Immature natural killer cell (primary cell): ENCODE measurements around the gene SCUBE3. TPM values are rescaled to one million over a fixed set of nuclear protein-coding genes. Genes with fewer than 3 reads are reported as not detected.

Experiments
- DNase-seq, 3 donors: peaks; one replicate each; pipeline ENCODE4 v3.0.0; 2022; ENCODE audit warnings: mixed read lengths in 1 of 3
- H3K27ac Mint-ChIP-seq, 6 donors: one replicate each; pipeline ENCODE4 v1.8.0; 2020; ENCODE audit warnings: mixed read lengths in 6 of 6, mild to moderate bottlenecking in 5 of 6, inconsistent platforms in 4 of 6, moderate library complexity in 3 of 6
- H3K27me3 Mint-ChIP-seq, 3 donors: one replicate each; pipeline ENCODE4 v1.8.0; 2020 to 2021; ENCODE audit warnings: low read depth in 3 of 3, mild to moderate bottlenecking in 3 of 3, mixed read lengths in 3 of 3, moderate library complexity in 3 of 3, inconsistent platforms in 1 of 3
- H3K36me3 Mint-ChIP-seq, 3 donors: one replicate each; pipeline ENCODE4 v1.8.0; 2020; ENCODE audit warnings: mixed read lengths in 3 of 3, inconsistent platforms in 2 of 3, mild to moderate bottlenecking in 2 of 3
- H3K4me1 Mint-ChIP-seq, 2 donors: one replicate each; pipeline ENCODE4 v1.8.0; 2020; ENCODE audit warnings: inconsistent platforms in 2 of 2, mild to moderate bottlenecking in 2 of 2, mixed read lengths in 2 of 2, moderate library complexity in 1 of 2
- H3K4me3 Mint-ChIP-seq, 5 donors: one replicate each; pipeline ENCODE4 v1.8.0; 2020; ENCODE audit warnings: mild to moderate bottlenecking in 5 of 5, mixed read lengths in 5 of 5, inconsistent platforms in 3 of 5, moderate library complexity in 3 of 5
- H3K9me3 Mint-ChIP-seq, 6 donors: one replicate each; pipeline ENCODE4 v1.8.0; 2020; ENCODE audit warnings: mild to moderate bottlenecking in 6 of 6, mixed read lengths in 6 of 6, inconsistent platforms in 4 of 6, moderate library complexity in 3 of 6
- polyA plus RNA-seq, 3 donors: library from polyadenylated mRNA; unstranded; fragments of 300-500 nt; fragmentation: Illumina TruSeq; gene quantifications; one replicate each; pipeline ENCODE4 v1.2.3, GENCODE V29; 2021

SCUBE3 gene
- polyA plus RNA-seq, 3 donors from 2014 or later = 0.02 to 0.29 TPM; not detected in 1

DNA sequence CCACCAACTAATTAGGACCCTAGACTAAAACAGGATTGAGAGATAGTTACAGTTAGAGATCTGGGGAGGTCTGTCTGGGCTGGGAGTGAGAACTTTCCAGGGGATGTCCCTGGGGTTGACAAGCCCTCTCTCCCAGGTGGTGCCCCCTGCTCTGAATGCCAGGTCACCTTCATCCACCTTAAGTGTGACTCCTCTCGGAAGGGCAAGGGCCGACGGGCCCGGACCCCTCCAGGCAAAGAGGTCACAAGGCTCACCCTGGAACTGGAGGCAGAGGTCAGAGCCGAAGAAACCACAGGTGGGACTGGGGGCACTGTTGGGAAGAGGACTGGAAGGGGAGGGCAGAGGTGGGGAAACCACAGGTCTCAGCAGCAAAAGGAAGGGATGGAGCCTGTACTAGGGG is 28.7 kb downstream of the SCUBE3 start:
- no peak for DNase-seq
- Mint-ChIP-seq H3K27me3 (peaks cover 0 to 4% (median 2%) of the 10 kb centered on the region in 3 donors), H3K4me3 (no peak overlapping the region), H3K4me1 (peaks cover 2 to 5% of the 10 kb centered on the region in 2 donors), H3K9me3 (no peaks in the 10 kb centered on the region), H3K36me3 (peaks cover 0 to 11% (median 3%) of the 10 kb centered on the region in 3 donors), H3K27ac (no peak overlapping the region)

DNA sequence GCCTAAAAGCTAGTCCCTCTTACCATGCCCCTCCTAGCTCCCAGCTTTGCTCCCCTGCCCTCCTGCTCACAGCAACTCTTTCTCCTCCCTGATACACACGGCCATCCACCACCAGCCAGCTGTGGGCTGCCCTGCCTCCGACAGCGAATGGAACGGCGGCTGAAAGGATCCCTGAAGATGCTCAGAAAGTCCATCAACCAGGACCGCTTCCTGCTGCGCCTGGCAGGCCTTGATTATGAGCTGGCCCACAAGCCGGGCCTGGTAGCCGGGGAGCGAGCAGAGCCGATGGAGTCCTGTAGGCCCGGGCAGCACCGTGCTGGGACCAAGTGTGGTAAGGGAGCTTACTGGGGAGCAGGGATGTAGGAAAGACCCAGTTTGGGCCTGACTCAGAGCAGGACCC is 29.1 kb downstream of the SCUBE3 start:
- H3K27ac Mint-ChIP-seq = no peak overlapping the region
- H3K36me3 Mint-ChIP-seq = peaks cover 0 to 11% (median 3%) of the 10 kb centered on the region in 3 donors
- no peaks in the 10 kb centered on the region for H3K9me3 Mint-ChIP-seq
- DNase-seq = no peak
- H3K4me3 Mint-ChIP-seq = no peak overlapping the region
- peaks cover 2 to 5% of the 10 kb centered on the region in 2 donors for H3K4me1 Mint-ChIP-seq
- peaks cover 0 to 4% (median 2%) of the 10 kb centered on the region in 3 donors for H3K27me3 Mint-ChIP-seq

DNA sequence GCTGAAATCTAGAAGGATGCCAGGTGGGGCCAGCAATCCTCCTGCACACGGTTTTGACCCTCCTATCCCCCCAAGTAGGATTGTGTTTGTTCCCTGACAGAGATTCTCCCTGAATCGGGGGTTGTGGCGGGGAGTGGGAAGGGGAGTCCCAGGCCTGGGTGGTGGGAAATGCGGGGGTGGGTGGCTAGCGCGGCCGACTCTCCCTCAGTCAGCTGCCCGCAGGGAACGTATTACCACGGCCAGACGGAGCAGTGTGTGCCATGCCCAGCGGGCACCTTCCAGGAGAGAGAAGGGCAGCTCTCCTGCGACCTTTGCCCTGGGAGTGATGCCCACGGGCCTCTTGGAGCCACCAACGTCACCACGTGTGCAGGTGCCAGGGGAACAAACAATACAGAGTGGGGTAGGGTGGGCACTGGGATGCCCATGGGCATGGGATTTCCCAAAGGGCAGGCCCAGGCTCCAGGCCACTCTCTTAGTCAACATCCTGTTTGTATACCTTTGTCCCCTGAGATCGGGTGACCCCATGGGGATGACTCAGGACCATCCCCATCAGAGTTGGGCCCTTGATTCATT is 29.7 kb downstream of the SCUBE3 start:
- Mint-ChIP-seq H3K4me3 (no peak overlapping the region), H3K36me3 (peaks cover 0 to 11% (median 3%) of the 10 kb centered on the region in 3 donors), H3K27ac (no peak overlapping the region), H3K4me1 (peaks cover 2 to 5% of the 10 kb centered on the region in 2 donors), H3K9me3 (no peaks in the 10 kb centered on the region), H3K27me3 (peaks cover 0 to 4% (median 2%) of the 10 kb centered on the region in 3 donors)
- no peak for DNase-seq

DNA sequence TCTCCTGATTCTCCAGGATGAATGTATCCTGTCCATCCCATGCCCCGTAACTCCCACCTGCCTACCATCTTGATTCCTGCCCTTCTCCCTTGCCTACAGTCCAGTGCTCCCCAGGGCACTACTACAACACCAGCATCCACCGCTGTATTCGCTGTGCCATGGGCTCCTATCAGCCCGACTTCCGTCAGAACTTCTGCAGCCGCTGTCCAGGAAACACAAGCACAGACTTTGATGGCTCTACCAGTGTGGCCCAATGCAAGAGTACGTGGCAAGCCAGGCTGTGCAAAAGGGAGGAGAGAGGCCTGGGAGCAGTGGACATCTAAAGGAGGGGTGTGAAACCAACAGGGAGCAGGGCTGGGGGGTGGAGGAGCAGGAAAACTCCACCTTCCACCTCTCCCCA is 30.8 kb downstream of the SCUBE3 start:
- H3K36me3 Mint-ChIP-seq = peaks cover 0 to 11% (median 4%) of the 10 kb centered on the region in 3 donors
- no peaks in the 10 kb centered on the region for H3K9me3 Mint-ChIP-seq
- DNase-seq = no peak
- H3K27me3 Mint-ChIP-seq = peaks cover 0 to 4% (median 2%) of the 10 kb centered on the region in 3 donors
- H3K4me3 Mint-ChIP-seq = no peak overlapping the region
- H3K27ac Mint-ChIP-seq = no peak overlapping the region
- peaks cover 2 to 6% of the 10 kb centered on the region in 2 donors for H3K4me1 Mint-ChIP-seq

DNA sequence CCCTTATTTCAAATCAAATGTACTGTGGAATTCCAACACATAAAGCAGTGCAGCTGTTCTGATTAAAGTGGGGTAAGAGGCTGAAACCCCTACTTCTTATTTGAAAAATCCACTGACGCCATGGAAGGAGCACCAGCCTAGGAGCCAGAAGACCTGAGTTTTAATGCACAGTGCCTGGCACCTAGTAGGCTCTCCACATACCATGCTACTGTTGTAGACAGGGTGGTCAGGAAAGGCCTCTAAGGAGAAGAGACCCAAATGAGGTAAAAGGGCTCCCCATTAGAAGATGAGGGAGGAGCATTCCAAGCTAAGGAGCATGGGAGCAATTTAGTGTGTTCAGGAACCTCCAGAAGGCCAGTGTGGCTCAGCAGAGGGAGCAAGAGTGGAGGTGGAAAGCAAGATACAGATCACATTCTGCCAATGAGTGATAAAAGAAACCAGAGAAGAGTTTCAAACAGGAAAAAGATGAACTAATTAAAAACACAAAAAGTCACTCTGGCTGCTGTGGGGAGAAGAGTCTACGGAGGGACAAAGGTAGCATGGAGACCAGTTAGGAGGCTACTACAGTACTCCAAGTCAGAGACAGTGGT is 34.0 kb downstream of the SCUBE3 start:
- Mint-ChIP-seq H3K27ac (peak overlapping the region in 5 of 6 donors; percentile 17 to 68 (median 34)), H3K36me3 (peaks cover 0 to 11% (median 9%) of the 10 kb centered on the region in 3 donors), H3K4me3 (no peak overlapping the region), H3K9me3 (no peaks in the 10 kb centered on the region), H3K4me1 (peaks cover 0 to 5% of the 10 kb centered on the region in 2 donors), H3K27me3 (peaks cover 0 to 5% (median 0%) of the 10 kb centered on the region in 3 donors)
- DNase-seq = no peak

DNA sequence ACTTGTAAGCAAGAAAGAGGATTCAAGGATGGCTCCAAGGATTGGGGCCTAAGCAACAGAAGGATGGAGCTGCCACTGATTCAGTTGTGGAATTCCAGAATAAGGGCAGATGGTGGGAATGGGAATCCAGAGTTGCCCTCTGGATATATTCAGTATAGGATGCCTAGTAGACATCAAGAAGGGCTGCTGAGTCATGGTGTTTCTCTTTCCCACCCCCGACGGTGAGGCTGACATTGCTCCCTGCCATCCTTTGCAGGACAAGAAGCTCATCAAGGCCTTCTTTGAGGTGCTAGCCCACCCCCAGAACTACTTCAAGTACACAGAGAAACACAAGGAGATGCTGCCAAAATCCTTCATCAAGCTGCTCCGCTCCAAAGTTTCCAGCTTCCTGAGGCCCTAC is 34.5 kb downstream of the SCUBE3 start:
- DNase-seq = no peak
- H3K4me3 Mint-ChIP-seq = no peak overlapping the region
- H3K4me1 Mint-ChIP-seq = peaks cover 0 to 5% of the 10 kb centered on the region in 2 donors
- peaks cover 0 to 5% (median 0%) of the 10 kb centered on the region in 3 donors for H3K27me3 Mint-ChIP-seq
- H3K9me3 Mint-ChIP-seq = no peaks in the 10 kb centered on the region
- H3K27ac Mint-ChIP-seq = peak overlapping the region in 4 of 6 donors; percentile 17 to 68 (median 35)
- peaks cover 0 to 11% (median 9%) of the 10 kb centered on the region in 3 donors for H3K36me3 Mint-ChIP-seq

DNA sequence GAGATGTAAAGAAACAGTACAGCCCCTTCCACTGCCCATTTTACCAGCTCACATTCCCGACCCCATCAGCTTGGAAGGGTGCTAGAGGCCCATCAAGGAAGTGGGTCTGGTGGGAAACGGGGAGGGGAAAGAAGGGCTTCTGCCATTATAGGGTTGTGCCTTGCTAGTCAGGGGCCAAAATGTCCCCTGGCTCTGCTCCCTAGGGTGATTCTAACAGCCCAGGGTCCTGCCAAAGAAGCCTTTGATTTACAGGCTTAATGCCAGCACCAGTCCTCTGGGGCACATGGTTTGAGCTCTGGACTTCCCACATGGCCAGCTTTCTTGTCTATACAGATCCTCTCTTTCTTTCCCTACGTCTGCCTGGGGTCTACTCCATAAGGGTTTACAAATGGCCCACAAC is 35.2 kb downstream of the SCUBE3 start:
- Mint-ChIP-seq H3K4me1 (peaks cover 0 to 5% of the 10 kb centered on the region in 2 donors), H3K36me3 (peaks cover 0 to 11% (median 9%) of the 10 kb centered on the region in 3 donors), H3K4me3 (no peak overlapping the region), H3K27ac (no peak overlapping the region), H3K27me3 (peaks cover 0 to 5% (median 0%) of the 10 kb centered on the region in 3 donors), H3K9me3 (no peaks in the 10 kb centered on the region)
- no peak for DNase-seq

DNA sequence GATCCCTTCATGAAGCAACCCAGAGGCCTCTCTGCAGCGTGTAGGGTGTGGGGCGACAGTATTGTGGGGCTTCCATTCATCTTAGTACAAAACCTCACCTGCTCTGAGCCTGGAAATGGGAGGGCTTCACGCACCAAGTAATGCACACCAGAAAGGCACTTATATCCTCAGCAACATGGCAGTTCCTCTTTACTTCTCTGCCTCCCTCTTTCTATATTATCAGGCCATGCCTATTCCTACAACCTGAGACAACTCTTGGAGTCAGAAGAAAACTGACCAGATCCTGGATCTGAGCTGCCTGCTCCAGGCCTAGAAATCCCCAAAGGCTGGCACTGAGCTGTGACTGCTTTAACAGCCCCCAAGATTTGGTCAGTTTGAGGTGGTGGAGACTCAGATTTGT is 38.2 kb downstream of the SCUBE3 start:
- H3K36me3 Mint-ChIP-seq = peaks cover 0 to 6% (median 0%) of the 10 kb centered on the region in 3 donors
- H3K9me3 Mint-ChIP-seq = no peaks in the 10 kb centered on the region
- no peak overlapping the region for H3K27ac Mint-ChIP-seq
- peaks cover 0 to 5% of the 10 kb centered on the region in 2 donors for H3K4me1 Mint-ChIP-seq
- no peak overlapping the region for H3K4me3 Mint-ChIP-seq
- H3K27me3 Mint-ChIP-seq = peaks cover 0 to 1% (median 0%) of the 10 kb centered on the region in 3 donors
- no peak for DNase-seq

DNA sequence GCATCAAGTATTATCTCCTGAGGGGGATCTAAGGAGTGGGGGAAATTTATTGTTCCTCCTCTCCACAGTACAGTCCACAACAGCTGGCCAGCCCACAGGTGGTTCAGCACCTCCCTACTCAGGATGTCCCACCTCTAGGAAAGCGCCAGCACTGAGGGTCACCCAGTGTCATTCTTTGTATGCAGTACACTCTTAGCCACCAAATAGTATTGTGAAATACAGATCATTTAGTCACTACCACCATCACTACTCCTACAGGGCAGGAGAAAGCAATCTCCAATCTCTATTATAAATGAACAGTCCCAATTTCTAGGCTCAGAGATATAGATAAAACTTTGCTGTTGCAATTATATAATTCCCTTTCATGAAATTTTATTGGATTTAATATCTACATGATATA is 39.5 kb downstream of the SCUBE3 start:
- peaks cover 0 to 1% (median 1%) of the 10 kb centered on the region in 3 donors for H3K27me3 Mint-ChIP-seq
- peaks cover 4 to 13% of the 10 kb centered on the region in 2 donors for H3K4me1 Mint-ChIP-seq
- H3K27ac Mint-ChIP-seq = no peak overlapping the region
- H3K4me3 Mint-ChIP-seq = no peak overlapping the region
- no peaks in the 10 kb centered on the region for H3K9me3 Mint-ChIP-seq
- DNase-seq = no peak
- H3K36me3 Mint-ChIP-seq = peaks cover 0 to 6% (median 0%) of the 10 kb centered on the region in 3 donors

DNA sequence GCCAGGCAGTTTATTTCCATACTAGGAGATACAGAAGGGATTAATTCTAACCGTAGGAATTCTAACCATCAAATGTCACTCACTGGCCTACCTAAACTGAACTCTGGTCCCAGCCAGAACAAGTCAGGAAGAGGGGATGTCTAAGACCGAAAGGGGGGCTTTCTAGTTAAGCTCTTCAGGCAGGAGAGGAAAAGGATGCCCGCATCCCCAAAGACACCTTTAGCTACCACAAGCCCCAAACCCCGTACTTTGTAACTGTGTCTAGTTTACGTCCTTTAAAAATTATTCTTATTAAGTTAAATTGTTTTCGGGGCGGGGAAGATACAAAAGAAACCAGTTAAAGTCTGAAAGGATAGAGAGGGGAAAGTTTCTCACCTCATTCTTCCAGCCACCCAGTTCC is 44.6 kb downstream of the SCUBE3 start:
- Mint-ChIP-seq H3K36me3 (no peaks in the 10 kb centered on the region), H3K4me3 (peak overlapping the region; percentile 96 to 99 (median 97)), H3K9me3 (no peaks in the 10 kb centered on the region), H3K27ac (peak overlapping the region; percentile 95 to 99 (median 99)), H3K27me3 (peaks cover 8 to 13% (median 12%) of the 10 kb centered on the region in 3 donors), H3K4me1 (peaks cover 45 to 53% of the 10 kb centered on the region in 2 donors)
- no peak for DNase-seq

DNA sequence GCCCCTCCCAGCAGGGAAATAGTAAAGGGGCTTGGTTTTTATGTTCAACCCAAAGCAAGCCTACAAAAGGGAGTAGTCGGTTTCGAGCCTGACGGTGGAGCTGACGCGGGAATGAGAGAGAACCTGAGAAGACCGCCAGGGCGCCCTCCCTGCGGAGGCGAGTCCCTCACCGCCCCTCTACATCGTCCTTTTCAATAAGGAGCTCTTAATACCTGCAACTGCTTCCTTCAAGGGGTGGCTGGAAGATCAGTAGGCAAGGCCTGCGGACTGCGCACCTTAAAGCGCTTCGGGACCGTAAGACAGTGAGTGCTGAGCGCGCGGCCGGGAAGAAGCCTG is 45.1 kb downstream of the SCUBE3 start:
- DNase-seq = no peak

DNA sequence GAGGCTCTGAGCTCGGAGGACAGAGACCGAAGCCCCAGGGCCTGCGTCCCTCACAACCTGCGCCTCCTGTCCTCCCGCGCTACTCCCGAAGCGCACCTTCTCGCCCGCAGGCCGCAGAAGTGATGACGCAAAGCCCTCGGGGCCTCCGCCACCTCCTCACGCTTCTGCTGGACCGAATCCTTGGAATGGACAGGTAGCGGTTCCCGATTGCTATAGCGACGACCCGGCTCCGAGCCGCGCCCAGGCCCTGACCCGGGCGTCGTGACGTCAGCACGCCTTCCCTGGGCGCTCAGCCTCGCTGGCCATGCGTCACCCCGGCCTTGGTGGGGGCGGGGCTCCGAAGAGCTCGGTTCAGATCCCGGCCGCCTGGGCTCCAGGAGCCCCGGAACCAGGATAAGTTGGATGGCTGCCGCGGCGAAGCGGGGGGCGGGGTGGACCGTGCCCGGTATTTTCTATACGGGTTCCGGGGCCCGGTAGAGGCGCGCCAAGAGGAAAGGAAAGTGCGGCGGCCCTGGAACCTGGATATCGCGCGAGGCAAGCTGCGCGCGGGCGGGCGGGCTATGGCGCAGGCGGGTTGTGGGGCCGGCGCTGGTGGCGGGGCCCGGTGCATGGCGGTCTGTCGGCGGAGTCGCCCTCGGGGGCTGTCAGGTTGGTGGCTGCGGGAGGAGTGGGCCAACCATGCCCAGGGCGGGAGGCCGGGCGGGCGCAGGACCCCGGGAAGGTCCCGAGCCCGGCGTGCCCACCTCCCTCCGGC is 45.6 kb downstream of the SCUBE3 start, which contains the start of gene ZNF76:
Gene ZNF76, plus strand, starts transcription at position 542 of the 754 bp plus-strand sequence. CDS start 21,417 bp downstream, outside the sequence.
- Mint-ChIP-seq H3K27ac (peak within 1 kb of the TSS; percentile 95 to 99 (median 99)), H3K27me3 (peaks cover 8 to 13% (median 12%) of the 10 kb centered on the region in 3 donors), H3K9me3 (no peaks in the 10 kb centered on the region), H3K36me3 (no peaks in the 10 kb centered on the region), H3K4me3 (peak within 1 kb of the TSS; percentile 96 to 99 (median 97)), H3K4me1 (peaks cover 55 to 63% of the 10 kb centered on the region in 2 donors)
- DNase-seq = peak; percentile 91 to 93 (median 91)

More for the DNA sequence above, 45.1 kb downstream of the SCUBE3 start:
- H3K4me3 Mint-ChIP-seq = peak overlapping the region; percentile 96 to 99 (median 97)
- peak overlapping the region; percentile 95 to 99 (median 99) for H3K27ac Mint-ChIP-seq
- H3K4me1 Mint-ChIP-seq = peaks cover 50 to 58% of the 10 kb centered on the region in 2 donors
- H3K27me3 Mint-ChIP-seq = peaks cover 8 to 13% (median 12%) of the 10 kb centered on the region in 3 donors
- no peaks in the 10 kb centered on the region for H3K36me3 Mint-ChIP-seq
- no peaks in the 10 kb centered on the region for H3K9me3 Mint-ChIP-seq

DNA sequence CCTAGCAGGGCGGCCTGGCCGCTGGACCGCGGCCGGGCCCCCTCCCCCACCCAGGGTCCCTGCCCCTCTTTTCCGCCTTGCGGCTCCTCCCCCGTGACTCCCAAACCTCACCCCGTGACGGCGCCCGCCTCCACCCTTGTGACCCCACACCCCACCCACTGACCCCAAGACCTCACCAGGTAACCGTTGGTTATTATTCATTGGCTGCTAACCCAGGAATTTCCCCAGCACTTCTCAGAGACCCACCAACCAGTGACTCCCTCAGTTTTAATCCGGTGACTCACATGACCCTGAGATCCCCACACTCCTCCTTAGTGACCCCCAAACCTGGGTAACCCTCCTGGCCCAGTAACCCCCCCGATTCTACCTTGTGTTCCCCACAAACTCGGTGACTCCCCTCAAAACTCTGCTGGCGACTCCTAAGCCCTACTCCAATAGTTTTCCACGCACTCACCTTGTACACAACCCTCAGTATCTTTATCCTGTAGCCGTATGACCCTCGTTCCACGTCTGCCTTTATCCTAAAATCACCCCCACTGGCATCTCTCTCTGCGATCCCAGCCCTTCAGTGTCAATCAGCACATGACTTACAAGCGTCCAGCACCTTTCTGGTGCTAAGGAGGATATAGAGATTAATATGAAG is 46.3 kb downstream of the SCUBE3 start:
- Mint-ChIP-seq H3K4me3 (peak overlapping the region; percentile 82 to 96 (median 89)), H3K27ac (peak overlapping the region; percentile 90 to 98 (median 96)), H3K4me1 (peaks cover 62 to 69% of the 10 kb centered on the region in 2 donors), H3K9me3 (no peaks in the 10 kb centered on the region), H3K27me3 (peaks cover 8 to 13% (median 12%) of the 10 kb centered on the region in 3 donors), H3K36me3 (no peaks in the 10 kb centered on the region)
- peak; percentile 75 to 78 (median 77) for DNase-seq
